GM18909 (cell line): ENCODE data around the gene IPMK.
"Not testable (repeated sequence)": the region's sequence is repeated elsewhere in the genome, so short reads cannot be mapped to it uniquely, and the experiment has no call there.

Experiments used
- ATAC-seq: cut with Tn5 transposase; IDR thresholded peaks from one replicate; pipeline ENCODE4 v1.9.1; 2021; ENCODE audit warnings: mild to moderate bottlenecking; ENCODE audit not compliant: unreplicated experiment, poor library complexity

The IPMK gene

GRCh38 chr10:58158806-58159205, 108.9 kb downstream of the IPMK start:
- ATAC-seq: no peak

GRCh38 chr10:58157076-58157766, 110.5 kb downstream of the IPMK start:
- ATAC-seq: no peak

GRCh38 chr10:58155941-58156340, 111.8 kb downstream of the IPMK start:
- ATAC-seq: not testable (repeated sequence)

GRCh38 chr10:58153751-58154150, 113.9 kb downstream of the IPMK start:
- no peak for ATAC-seq

GRCh38 chr10:58152673-58153263, 114.9 kb downstream of the IPMK start:
- ATAC-seq: no peak

- no peak for ATAC-seq
Observed at GRCh38 chr10:58150290-58150689, 117.4 kb downstream of the IPMK start.

- no peak for ATAC-seq
Observed at GRCh38 chr10:58143944-58144343, 123.8 kb downstream of the IPMK start.
